ENCODE measurements around the gene GATAD1.
"Not testable (repeated sequence)": the region's sequence is repeated elsewhere in the genome, so short reads cannot be mapped to it uniquely, and the experiment has no call there.

Gene GATAD1

DNA sequence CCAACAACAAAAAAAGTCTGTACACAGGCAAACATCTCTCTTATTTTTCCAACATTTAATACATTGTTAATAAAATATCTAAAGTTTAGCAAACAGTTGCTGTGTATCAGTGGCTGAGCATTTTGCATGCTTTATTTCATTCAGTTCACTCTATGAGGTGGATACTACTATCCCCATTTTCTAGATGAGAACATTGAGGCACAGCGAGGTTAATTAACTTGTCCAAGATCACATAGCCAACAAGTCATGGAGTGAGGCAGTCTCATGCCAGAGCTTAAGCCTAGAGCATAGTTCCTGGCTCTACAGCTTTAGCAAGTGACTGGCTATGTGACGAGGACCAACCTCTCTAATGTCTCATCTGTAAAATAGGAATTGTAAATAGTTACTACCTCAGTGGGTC, 4.4 kb downstream of the GATAD1 start:
- no peaks in the 10 kb centered on the region for H3K27me3 Mint-ChIP-seq
- no peak overlapping the region for H3K27ac Mint-ChIP-seq
- H3K9me3 Mint-ChIP-seq, result no peaks in the 10 kb centered on the region
- H3K36me3 Mint-ChIP-seq (ENCODE audit: insufficient read depth), result peaks cover 21% of the 10 kb centered on the region
- no peak for ATAC-seq (replicated peaks)
- H3K4me3 Mint-ChIP-seq, result no peak overlapping the region
- peaks cover 4 to 12% of the 10 kb centered on the region in 2 donors for H3K4me1 Mint-ChIP-seq (ENCODE audit: low read depth in 2 of 2)
- no peak for DNase-seq

DNA sequence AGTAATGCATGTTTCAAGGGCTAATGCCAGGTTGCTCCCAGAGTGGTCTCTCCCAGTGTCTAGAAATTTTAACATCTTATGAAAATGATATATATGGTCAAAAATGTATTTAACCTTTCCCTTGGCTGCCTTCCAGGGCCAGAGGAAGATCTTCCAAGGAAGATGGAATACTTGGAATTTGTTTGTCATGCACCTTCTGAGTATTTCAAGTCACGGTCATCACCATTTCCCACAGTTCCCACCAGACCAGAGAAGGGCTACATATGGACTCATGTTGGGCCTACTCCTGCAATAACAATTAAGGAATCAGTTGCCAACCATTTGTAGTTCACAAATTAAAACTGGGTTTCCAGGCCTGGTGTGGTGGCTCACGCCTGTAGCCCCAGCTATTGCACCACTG, 9.0 kb downstream of the GATAD1 start:
- H3K27ac Mint-ChIP-seq, result no peak overlapping the region
- ATAC-seq (replicated peaks), result no peak
- H3K36me3 Mint-ChIP-seq (ENCODE audit: insufficient read depth), result peaks cover 21% of the 10 kb centered on the region
- no peaks in the 10 kb centered on the region for H3K27me3 Mint-ChIP-seq
- peaks cover 0 to 4% of the 10 kb centered on the region in 2 donors for H3K4me1 Mint-ChIP-seq (ENCODE audit: low read depth in 2 of 2)
- no peaks in the 10 kb centered on the region for H3K9me3 Mint-ChIP-seq
- H3K4me3 Mint-ChIP-seq, result no peak overlapping the region
- DNase-seq, result no peak

DNA sequence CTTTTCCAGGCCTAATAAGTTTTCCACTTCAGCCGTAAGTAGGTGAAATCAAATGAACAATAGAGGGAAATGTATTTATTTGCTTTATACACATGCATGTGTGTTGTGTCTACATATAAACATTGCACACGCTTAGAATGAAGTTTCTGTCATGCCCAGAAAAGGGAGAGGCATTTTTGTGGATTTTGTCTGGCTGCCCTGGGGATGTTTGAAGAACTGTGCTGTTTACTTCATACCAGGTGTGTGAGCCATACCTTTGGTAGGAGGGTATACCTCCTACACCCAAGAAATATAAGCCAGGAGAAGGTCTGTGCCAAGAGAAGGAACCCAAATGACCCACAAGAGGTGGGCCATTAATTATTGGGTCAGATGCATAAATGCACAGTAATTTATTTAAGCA, 12.8 kb downstream of the GATAD1 start:
- H3K9me3 Mint-ChIP-seq, result no peaks in the 10 kb centered on the region
- H3K4me1 Mint-ChIP-seq (ENCODE audit: low read depth in 2 of 2), result no peaks in the 10 kb centered on the region
- peaks cover 18% of the 10 kb centered on the region for H3K36me3 Mint-ChIP-seq (ENCODE audit: insufficient read depth)
- no peak overlapping the region for H3K27ac Mint-ChIP-seq
- DNase-seq (no peak), ATAC-seq (replicated peaks) (no peak)
- no peak overlapping the region for H3K4me3 Mint-ChIP-seq
- no peaks in the 10 kb centered on the region for H3K27me3 Mint-ChIP-seq

GRCh38 chr7:92460510-92460909, 13.2 kb downstream of the GATAD1 start:
- no peaks in the 10 kb centered on the region for H3K4me1 Mint-ChIP-seq (ENCODE audit: low read depth in 2 of 2)

GRCh38 chr7:92461027-92462003, 14.0 kb downstream of the GATAD1 start:
- H3K9me3 Mint-ChIP-seq, result no peaks in the 10 kb centered on the region
- no peaks in the 10 kb centered on the region for H3K27me3 Mint-ChIP-seq
- H3K4me3 Mint-ChIP-seq, result no peak overlapping the region
- DNase-seq, result peak; percentile 11 to 12 (median 11)
- H3K4me1 Mint-ChIP-seq (ENCODE audit: low read depth in 2 of 2), result no peaks in the 10 kb centered on the region
- no peak overlapping the region for H3K27ac Mint-ChIP-seq
- peak; percentile 77 for ATAC-seq (replicated peaks)
- peaks cover 11% of the 10 kb centered on the region for H3K36me3 Mint-ChIP-seq (ENCODE audit: insufficient read depth)

More at GRCh38 chr7:92460510-92460909, 13.2 kb downstream of the GATAD1 start:
- Mint-ChIP-seq H3K4me3 (no peak overlapping the region), H3K36me3 (ENCODE audit: insufficient read depth) (peaks cover 19% of the 10 kb centered on the region), H3K9me3 (no peaks in the 10 kb centered on the region), H3K27ac (no peak overlapping the region), H3K27me3 (no peaks in the 10 kb centered on the region)
- ATAC-seq (replicated peaks) (no peak), DNase-seq (no peak)

GRCh38 chr7:92462560-92462959, 15.3 kb downstream of the GATAD1 start:
- H3K27me3 Mint-ChIP-seq, result no peaks in the 10 kb centered on the region
- no peak overlapping the region for H3K4me3 Mint-ChIP-seq
- DNase-seq, result no peak
- peaks cover 2% of the 10 kb centered on the region for H3K36me3 Mint-ChIP-seq (ENCODE audit: insufficient read depth)
- ATAC-seq (replicated peaks), result no peak
- H3K27ac Mint-ChIP-seq, result no peak overlapping the region
- no peaks in the 10 kb centered on the region for H3K4me1 Mint-ChIP-seq (ENCODE audit: low read depth in 2 of 2)
- no peaks in the 10 kb centered on the region for H3K9me3 Mint-ChIP-seq

DNA sequence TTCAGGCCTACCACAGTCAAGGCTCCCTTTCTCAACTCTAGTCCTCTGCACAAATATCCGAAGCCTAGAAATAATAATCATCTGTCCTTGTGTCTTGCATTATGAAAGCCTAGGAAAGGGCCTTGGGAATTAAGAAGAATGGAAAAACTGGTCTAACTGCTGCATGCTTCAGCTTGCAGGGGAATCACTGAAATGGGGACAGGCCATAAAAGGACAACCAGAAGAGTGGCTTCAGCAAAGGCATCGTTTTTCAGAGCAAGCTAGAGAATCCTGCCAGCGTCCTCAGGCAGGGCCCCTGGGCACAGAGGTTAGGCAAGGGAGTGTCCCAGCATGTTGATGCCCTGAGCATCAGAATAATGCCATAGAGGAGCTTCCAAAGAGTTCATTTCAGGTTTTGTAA, 17.2 kb downstream of the GATAD1 start:
- Mint-ChIP-seq H3K9me3 (no peaks in the 10 kb centered on the region), H3K36me3 (ENCODE audit: insufficient read depth) (peaks cover 2% of the 10 kb centered on the region), H3K27ac (no peak overlapping the region), H3K4me1 (ENCODE audit: low read depth in 2 of 2) (no peaks in the 10 kb centered on the region), H3K27me3 (no peaks in the 10 kb centered on the region), H3K4me3 (no peak overlapping the region)
- no peak for ATAC-seq (replicated peaks)
- no peak for DNase-seq

DNA sequence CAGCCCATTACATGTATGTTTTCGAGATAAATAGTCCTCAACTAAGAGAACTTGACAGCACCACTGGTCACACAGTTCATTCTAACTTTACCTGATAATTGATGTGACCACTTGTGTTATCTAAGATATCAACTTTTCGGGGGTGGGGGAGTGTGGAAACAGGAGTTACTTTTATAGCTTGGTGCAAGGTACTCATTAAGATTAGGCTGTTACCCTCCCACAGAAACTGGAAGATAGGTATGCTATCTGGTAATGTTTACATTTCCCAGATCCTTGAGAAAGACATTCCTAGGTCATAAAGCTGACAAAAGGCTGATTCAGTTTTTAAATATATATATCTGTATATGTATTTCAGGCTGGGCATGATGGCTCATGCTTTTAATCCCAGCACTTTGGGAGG, 19.4 kb downstream of the GATAD1 start:
- no peaks in the 10 kb centered on the region for H3K9me3 Mint-ChIP-seq
- H3K4me3 Mint-ChIP-seq, result no peak overlapping the region
- H3K27me3 Mint-ChIP-seq, result no peaks in the 10 kb centered on the region
- ATAC-seq (replicated peaks), result no peak
- peaks cover 2% of the 10 kb centered on the region for H3K36me3 Mint-ChIP-seq (ENCODE audit: insufficient read depth)
- H3K27ac Mint-ChIP-seq, result no peak overlapping the region
- no peaks in the 10 kb centered on the region for H3K4me1 Mint-ChIP-seq (ENCODE audit: low read depth in 2 of 2)
- no peak for DNase-seq

DNA sequence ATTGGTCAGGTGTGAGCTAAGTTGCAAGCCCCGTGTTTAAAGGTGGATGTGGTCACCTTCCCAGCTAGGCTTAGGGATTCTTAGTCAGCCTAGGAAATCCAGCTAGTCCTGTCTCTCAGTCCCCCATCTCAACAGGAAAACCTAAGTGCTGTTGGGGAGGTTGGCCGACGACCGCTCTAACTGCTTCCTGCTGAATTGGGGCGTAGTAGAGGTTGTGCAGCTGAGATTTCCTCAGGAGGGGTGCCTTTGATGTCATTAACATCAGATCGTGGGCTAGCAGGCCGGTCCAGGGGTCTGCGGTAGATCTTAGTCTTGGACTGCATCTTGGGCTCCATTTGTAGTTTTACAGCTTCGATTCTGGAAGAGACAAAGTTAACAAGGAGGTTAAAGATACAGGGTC, 21.3 kb downstream of the GATAD1 start:
- H3K9me3 Mint-ChIP-seq; H3K27me3 Mint-ChIP-seq; DNase-seq; H3K27ac Mint-ChIP-seq; ATAC-seq (replicated peaks); H3K36me3 Mint-ChIP-seq (ENCODE audit: insufficient read depth); H3K4me1 Mint-ChIP-seq (ENCODE audit: low read depth in 2 of 2); H3K4me3 Mint-ChIP-seq: not testable (repeated sequence)

DNA sequence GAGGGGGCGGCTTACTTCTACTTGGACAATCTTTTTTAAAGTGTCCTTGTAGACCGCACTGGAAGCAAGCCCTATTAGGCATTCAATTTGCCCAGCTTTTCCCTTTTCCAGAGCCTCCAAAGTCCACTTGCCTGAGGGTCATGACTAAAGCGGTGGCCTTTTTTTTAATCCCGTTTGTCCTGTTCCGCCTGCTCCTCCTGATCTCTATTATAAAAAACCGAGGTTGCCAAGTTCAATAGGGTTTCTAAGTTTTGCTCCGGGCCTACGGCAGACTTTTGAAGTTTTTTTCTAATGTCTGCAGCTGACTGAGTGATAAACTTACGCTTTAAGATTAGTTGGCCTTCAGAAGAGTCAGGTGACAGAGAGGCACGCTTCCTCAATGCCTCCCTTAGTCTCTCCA, 26.7 kb downstream of the GATAD1 start:
- not testable (repeated sequence) for H3K4me1 Mint-ChIP-seq (ENCODE audit: low read depth in 2 of 2); ATAC-seq (replicated peaks); H3K27me3 Mint-ChIP-seq; DNase-seq; H3K27ac Mint-ChIP-seq; H3K36me3 Mint-ChIP-seq (ENCODE audit: insufficient read depth); H3K9me3 Mint-ChIP-seq; H3K4me3 Mint-ChIP-seq

- not testable (repeated sequence) for H3K4me3 Mint-ChIP-seq; H3K36me3 Mint-ChIP-seq (ENCODE audit: insufficient read depth); H3K27me3 Mint-ChIP-seq; H3K27ac Mint-ChIP-seq; DNase-seq; H3K9me3 Mint-ChIP-seq; ATAC-seq (replicated peaks); H3K4me1 Mint-ChIP-seq (ENCODE audit: low read depth in 2 of 2)
These were observed 28.0 kb downstream of the GATAD1 start for GRCh38 chr7:92475261-92475770.

GRCh38 chr7:92475851-92476590, 28.7 kb downstream of the GATAD1 start:
- H3K4me1 Mint-ChIP-seq (ENCODE audit: low read depth in 2 of 2); H3K27ac Mint-ChIP-seq; H3K4me3 Mint-ChIP-seq; H3K27me3 Mint-ChIP-seq; ATAC-seq (replicated peaks); H3K9me3 Mint-ChIP-seq; H3K36me3 Mint-ChIP-seq (ENCODE audit: insufficient read depth); DNase-seq: not testable (repeated sequence)

- peak within 1 kb of the TSS in 1 of 2 donors; percentile 65 for H3K27ac Mint-ChIP-seq
- H3K9me3 Mint-ChIP-seq; DNase-seq; H3K4me3 Mint-ChIP-seq; ATAC-seq (replicated peaks); H3K4me1 Mint-ChIP-seq (ENCODE audit: low read depth in 2 of 2); H3K36me3 Mint-ChIP-seq (ENCODE audit: insufficient read depth); H3K27me3 Mint-ChIP-seq: not testable (repeated sequence)
These were observed 30.4 kb downstream of the GATAD1 start, which contains the start of gene ERVW-1 for GRCh38 chr7:92477681-92478080. Gene ERVW-1, minus strand, starts transcription at chr7:92477946. Its CDS starts 7,565 bp downstream, at chr7:92470381.
